GM12864 (cell line): ENCODE results near the gene CPSF7.

Experiments used
- DNase-seq: peaks from one replicate; pipeline ENCODE4 v3.0.0-alpha.2; 2011; ENCODE audit warnings: low read depth
- H3K4me3 ChIP-seq: 2 replicates; pipeline ENCODE4 v1.5.1; 2011; ENCODE audit warnings: mild to moderate bottlenecking, low read depth, low read length, control low read depth
- TF ChIP-seq, protein P1 (sequence below): IDR thresholded peaks from 2 replicates; pipeline ENCODE4 v1.5.1; 2011; ENCODE audit warnings: low read depth, mild to moderate bottlenecking, moderate library complexity, low read length, control low read depth, inconsistent platforms; ENCODE audit errors: missing control alignments

CPSF7 gene, protein sequence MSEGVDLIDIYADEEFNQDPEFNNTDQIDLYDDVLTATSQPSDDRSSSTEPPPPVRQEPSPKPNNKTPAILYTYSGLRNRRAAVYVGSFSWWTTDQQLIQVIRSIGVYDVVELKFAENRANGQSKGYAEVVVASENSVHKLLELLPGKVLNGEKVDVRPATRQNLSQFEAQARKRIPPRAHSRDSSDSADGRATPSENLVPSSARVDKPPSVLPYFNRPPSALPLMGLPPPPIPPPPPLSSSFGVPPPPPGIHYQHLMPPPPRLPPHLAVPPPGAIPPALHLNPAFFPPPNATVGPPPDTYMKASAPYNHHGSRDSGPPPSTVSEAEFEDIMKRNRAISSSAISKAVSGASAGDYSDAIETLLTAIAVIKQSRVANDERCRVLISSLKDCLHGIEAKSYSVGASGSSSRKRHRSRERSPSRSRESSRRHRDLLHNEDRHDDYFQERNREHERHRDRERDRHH

DNA sequence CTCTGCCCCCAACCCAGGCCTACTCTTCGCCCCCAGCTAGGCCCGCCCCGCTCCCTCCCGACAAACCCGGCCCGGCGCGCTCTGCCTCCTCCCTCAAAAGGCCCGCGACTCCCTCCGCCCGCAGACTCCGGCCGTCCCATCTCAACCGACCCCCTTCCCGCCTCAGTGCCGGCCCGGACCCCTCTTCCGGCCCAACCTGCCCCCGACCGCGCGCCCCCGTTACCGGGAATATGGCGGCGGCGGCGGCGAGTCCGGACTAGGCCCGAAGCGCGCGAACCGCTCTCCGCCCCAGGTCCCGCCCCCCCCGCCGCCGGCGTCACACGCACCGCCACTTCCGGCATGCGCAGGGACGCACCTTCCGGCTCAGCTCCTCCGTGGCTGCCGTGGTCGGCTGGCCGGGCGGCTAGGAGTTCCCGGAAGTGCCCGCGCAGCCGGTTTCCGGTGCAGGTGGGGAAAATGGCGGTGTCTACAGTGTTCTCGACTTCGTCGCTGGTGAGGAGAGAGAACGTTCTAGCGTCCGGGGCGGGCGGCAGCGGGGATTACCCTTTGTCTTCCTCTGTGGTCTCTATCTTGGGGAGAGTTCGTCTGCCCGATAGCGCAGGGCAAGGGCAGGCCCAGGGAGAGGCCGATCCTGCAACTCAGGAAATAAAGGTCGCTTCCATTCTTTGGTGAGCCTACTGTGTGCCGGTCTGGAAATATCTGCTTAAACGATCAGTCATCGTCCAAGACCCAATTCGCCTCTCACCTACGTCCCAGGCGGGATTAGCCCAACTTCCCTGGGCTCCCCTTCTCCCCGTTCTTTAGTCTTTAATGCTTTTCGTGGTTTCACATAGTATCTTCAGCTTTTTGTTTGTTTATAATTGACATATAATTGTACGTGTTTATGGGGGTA is at the start of gene CPSF7, which contains the start of gene SDHAF2:
CPSF7 (minus strand) TSS at position 285 of the 892 bp plus-strand sequence. CDS start 740 bp downstream, outside the sequence.
SDHAF2 (plus strand) TSS at position 434 of the 892 bp plus-strand sequence; CDS start at position 457, 23 bp downstream.
- DNase-seq: peak; percentile 85
- TF ChIP-seq, protein P1, sequence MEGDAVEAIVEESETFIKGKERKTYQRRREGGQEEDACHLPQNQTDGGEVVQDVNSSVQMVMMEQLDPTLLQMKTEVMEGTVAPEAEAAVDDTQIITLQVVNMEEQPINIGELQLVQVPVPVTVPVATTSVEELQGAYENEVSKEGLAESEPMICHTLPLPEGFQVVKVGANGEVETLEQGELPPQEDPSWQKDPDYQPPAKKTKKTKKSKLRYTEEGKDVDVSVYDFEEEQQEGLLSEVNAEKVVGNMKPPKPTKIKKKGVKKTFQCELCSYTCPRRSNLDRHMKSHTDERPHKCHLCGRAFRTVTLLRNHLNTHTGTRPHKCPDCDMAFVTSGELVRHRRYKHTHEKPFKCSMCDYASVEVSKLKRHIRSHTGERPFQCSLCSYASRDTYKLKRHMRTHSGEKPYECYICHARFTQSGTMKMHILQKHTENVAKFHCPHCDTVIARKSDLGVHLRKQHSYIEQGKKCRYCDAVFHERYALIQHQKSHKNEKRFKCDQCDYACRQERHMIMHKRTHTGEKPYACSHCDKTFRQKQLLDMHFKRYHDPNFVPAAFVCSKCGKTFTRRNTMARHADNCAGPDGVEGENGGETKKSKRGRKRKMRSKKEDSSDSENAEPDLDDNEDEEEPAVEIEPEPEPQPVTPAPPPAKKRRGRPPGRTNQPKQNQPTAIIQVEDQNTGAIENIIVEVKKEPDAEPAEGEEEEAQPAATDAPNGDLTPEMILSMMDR: no peak
- H3K4me3 ChIP-seq: peak within 1 kb of the TSS; percentile 82

DNA sequence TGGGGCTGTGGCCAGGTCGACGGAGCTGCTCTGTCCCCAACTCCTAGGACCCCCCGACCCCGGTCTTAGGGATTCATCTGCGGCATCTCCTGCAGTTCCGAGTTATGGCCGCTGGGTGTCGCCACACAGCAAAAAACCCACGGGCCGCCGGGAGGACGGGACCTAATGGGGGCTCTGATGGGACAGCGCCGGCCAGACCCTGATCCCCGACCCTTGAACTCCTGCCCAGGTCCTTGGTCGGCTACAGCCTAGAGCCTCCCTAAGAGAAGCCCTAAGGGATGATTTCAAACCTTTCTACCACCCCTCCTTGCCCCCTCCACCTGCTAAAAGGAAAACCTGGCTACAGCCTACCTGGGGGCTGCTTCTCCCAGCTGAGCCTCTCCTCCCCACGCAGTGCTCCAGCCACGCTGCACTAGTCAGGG is 48.0 kb upstream of the CPSF7 start:
- TF ChIP-seq, protein P1: peak; percentile 91
- DNase-seq: no peak
- no peak overlapping the region for H3K4me3 ChIP-seq

DNA sequence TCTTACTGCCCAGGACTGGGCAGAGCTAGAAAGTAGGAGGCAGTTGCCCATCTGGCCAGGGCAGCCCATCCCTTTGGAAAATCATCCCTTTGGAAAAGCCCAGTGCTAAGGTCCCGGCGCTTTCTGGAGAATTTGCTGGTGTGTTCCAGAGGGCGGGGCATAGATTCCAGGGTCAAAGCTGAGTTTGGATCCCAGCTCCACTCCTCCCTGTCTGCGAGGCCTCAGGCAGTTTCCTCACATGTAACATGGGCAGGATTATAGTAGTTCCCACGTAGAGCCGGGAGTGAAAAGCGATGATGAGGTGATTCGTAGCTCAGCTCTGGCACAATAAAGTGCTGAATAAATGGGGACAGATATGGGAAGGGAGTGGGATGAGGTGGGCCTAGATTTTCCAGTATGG is 47.4 kb upstream of the CPSF7 start:
- TF ChIP-seq, protein P1: no peak
- DNase-seq: no peak

DNA sequence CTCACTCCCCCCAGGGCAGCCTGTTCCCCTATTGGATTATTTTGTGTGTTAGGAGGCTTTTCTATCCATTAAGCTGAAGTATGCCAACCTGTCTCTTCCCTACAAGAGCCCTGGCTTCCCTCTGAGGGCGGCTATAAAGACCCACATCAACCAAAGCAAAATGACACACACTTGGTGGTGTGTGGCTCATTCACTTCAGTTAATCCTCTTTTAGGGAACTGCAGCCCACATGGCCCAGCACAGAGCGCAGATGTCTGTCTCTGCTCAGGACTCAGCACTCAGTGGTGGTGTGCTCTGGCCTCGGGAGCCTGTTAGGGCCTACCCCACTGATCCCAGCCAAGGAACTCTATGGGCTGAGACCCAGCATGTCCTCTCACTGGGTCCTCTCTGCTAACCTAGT is 46.6 kb upstream of the CPSF7 start:
- H3K4me3 ChIP-seq: no peak overlapping the region
- DNase-seq: no peak
- TF ChIP-seq, protein P1: no peak

More for the DNA sequence above, 47.4 kb upstream of the CPSF7 start:
- no peak overlapping the region for H3K4me3 ChIP-seq

DNA sequence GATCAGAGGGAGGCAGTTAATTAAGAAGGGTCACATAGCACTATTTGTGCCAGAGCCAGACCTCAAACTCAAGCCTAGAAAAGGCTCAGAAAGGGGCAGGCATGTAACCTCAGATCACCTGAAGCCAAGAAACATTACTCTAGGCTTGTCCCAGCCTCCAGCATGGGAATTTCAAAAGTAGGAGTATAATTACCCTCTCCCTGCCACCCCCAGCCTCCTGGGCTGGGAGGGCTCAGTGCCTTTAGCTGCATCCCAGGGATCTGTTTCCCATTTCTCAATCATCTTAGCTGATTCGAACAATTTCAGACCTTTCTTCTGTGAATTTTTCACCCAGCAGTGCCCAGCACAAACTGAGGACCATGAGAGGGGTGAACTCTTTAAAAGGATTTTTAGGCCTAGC is 45.7 kb upstream of the CPSF7 start:
- H3K4me3 ChIP-seq: no peak overlapping the region
- no peak for DNase-seq
- TF ChIP-seq, protein P1: no peak

DNA sequence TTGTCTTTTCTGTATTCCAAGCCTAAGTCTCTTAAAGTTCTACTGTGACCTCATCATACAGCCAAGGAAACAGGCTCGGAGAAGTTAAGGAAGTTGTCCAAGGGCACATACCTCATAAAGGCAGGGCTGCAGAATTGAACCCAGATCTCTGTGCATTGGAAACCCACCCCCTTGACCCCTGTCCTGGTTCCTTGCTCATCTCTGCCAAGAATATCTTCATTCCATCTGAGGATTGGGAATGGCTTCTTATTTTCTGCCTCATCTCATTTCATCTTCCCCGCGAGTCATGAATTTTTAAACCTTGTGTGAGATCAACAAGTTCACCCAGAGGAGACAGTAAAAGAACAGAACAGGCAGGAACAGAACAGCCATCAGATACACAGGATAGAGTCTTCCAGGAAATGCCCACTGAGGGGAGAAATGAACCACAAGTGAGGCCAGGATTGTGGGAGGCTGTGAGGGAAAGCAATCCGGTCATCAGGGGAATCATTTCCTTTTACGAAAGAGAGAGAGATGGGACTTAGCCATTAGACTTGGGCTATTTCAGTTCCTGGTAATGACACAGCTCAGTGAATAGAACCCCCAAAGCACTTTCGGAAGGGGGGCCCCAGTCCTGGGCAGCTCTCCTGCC is 44.4 kb upstream of the CPSF7 start:
- H3K4me3 ChIP-seq: no peak overlapping the region
- TF ChIP-seq, protein P1: no peak
- no peak for DNase-seq
